H1 (cell line): ENCODE measurements around the gene NPAT. TPM values are rescaled to one million over a fixed set of nuclear protein-coding genes. Genes with fewer than 3 reads are reported as not detected.

Experiments used
- CTCF ChIA-PET: fragments of 300-600 bp; sonication (Branson Sonifier 250); formaldehyde crosslinking; loops from one replicate; lab custom pipeline; 2021; ENCODE audit not compliant: partially characterized antibody; lab: Charles Lee
- POLR2A ChIA-PET: fragments of 300-600 bp; sonication (Branson Sonifier 250); formaldehyde crosslinking; loops from one replicate; lab custom pipeline; 2021; ENCODE audit warnings: inconsistent platforms; ENCODE audit not compliant: partially characterized antibody; lab: Charles Lee
- DNase-seq, 2 experiments: peaks; one replicate each; pipeline versions ENCODE4 v3.0.0 to v3.0.0-alpha.2; 2010 to 2022; ENCODE audit warnings: low spot score in 2 of 2, low read depth in 1 of 2, mixed read lengths in 1 of 2
- FAIRE-seq: peaks from 2 replicates; lab custom pipeline; 2011; peaks lifted over from hg19 to GRCh38; lab: Jason Lieb, UNC
- H2AFZ ChIP-seq: 2 replicates; pipeline ENCODE4 v1.8.1; 2012; ENCODE audit warnings: low read length, inconsistent platforms
- H2AK5ac ChIP-seq: 2 replicates; pipeline ENCODE4 v1.6.1; 2013; ENCODE audit warnings: low read depth, low read length
- H2BK120ac ChIP-seq: replicated peaks from 2 replicates; pipeline ENCODE3; 2013; ENCODE audit warnings: low read depth, low read length, inconsistent platforms
- H2BK12ac ChIP-seq: 2 replicates; pipeline ENCODE4 v1.6.1; 2013; ENCODE audit warnings: low read depth, low read length
- H2BK15ac ChIP-seq: 2 replicates; pipeline ENCODE4 v1.6.1; 2013; ENCODE audit warnings: low read length
- H2BK20ac ChIP-seq: 2 replicates; pipeline ENCODE4 v1.6.1; 2013; ENCODE audit warnings: low read length
- H2BK5ac ChIP-seq: 2 replicates; pipeline ENCODE4 v1.6.1; 2013; ENCODE audit warnings: low read depth, low read length
- H3K14ac ChIP-seq: 2 replicates; pipeline ENCODE4 v1.6.1; 2013; ENCODE audit warnings: inconsistent platforms; ENCODE audit not compliant: insufficient read length
- H3K18ac ChIP-seq: 2 replicates; pipeline ENCODE4 v1.6.1; 2013; ENCODE audit warnings: low read length; ENCODE audit errors: extremely low read depth
- H3K23ac ChIP-seq: 2 replicates; pipeline ENCODE4 v1.6.1; 2013; ENCODE audit warnings: inconsistent platforms; ENCODE audit not compliant: insufficient read length
- H3K23me2 ChIP-seq: 2 replicates; pipeline ENCODE4 v1.6.1; 2013; ENCODE audit warnings: low read depth, low read length
- H3K27ac ChIP-seq: 2 replicates; pipeline ENCODE4 v1.6.1; 2011; ENCODE audit warnings: low read depth, low read length, inconsistent platforms
- H3K27me3 ChIP-seq, 4 experiments: replicated peaks in 1 of 4; 1 replicate in 1 of 4; 2 replicates in 3 of 4; pipeline versions ENCODE4 v1.6.1 to v1.8.1; 2011 to 2013; ENCODE audit warnings: low read length in 3 of 4, mild to moderate bottlenecking in 3 of 4, inconsistent platforms in 2 of 4, mixed read lengths in 2 of 4, moderate library complexity in 1 of 4; ENCODE audit not compliant: control insufficient read depth in 3 of 4, insufficient read depth in 3 of 4; ENCODE audit errors: extremely low read depth in 1 of 4
- H3K36me3 ChIP-seq, 4 experiments: 2 replicates each; pipeline versions ENCODE4 v1.6.1 to v1.8.1; 2011 to 2013; ENCODE audit warnings: mild to moderate bottlenecking in 4 of 4, low read length in 3 of 4, moderate library complexity in 2 of 4, control low read depth in 1 of 4, inconsistent platforms in 1 of 4; ENCODE audit not compliant: insufficient read depth in 4 of 4, control insufficient read depth in 2 of 4
- H3K4ac ChIP-seq: replicated peaks from 2 replicates; pipeline ENCODE3; 2013; ENCODE audit warnings: low read length, low read depth, mixed read lengths, inconsistent platforms; ENCODE audit not compliant: insufficient read length
- H3K4me1 ChIP-seq, 4 experiments: replicated peaks in 1 of 4; 1 replicate in 1 of 4; 2 replicates in 3 of 4; pipeline versions ENCODE4 v1.6.1 to v1.8.1; 2011 to 2013; ENCODE audit warnings: low read length in 3 of 4, inconsistent platforms in 2 of 4, mixed read lengths in 1 of 4; ENCODE audit not compliant: insufficient read depth in 4 of 4, control insufficient read depth in 3 of 4
- H3K4me2 ChIP-seq, 2 experiments: 2 replicates each; pipeline versions ENCODE4 v1.6.1 to v1.8.1; 2011 to 2013; ENCODE audit warnings: low read depth in 2 of 2, low read length in 2 of 2, control low read depth in 1 of 2, inconsistent platforms in 1 of 2, mild to moderate bottlenecking in 1 of 2; ENCODE audit not compliant: insufficient read depth in 1 of 2
- H3K4me3 ChIP-seq, 4 experiments: fragments of 200-600, 300-600 bp in 1 of 4; sonication (generic), shearing (Covaris generic), sonication (Bioruptor Twin) in 1 of 4; 2 replicates each; pipeline versions ENCODE4 v1.5.1 to v1.8.1; 2011 to 2016; ENCODE audit warnings: low read length in 4 of 4, low read depth in 3 of 4, control low read depth in 2 of 4, inconsistent platforms in 2 of 4, mild to moderate bottlenecking in 2 of 4, mixed read lengths in 1 of 4, moderate library complexity in 1 of 4; ENCODE audit not compliant: insufficient read depth in 2 of 4; ENCODE audit errors: extremely low read depth in 1 of 4
- H3K56ac ChIP-seq: replicated peaks from 2 replicates; pipeline ENCODE3; 2013; ENCODE audit warnings: low read depth, mild to moderate bottlenecking, mixed read lengths, low read length, inconsistent platforms; ENCODE audit not compliant: insufficient read length
- H3K79me1 ChIP-seq: 2 replicates; pipeline ENCODE4 v1.6.1; 2013; ENCODE audit warnings: low read depth, low read length, control low read depth
- H3K79me2 ChIP-seq, 2 experiments: 2 replicates each; pipeline versions ENCODE4 v1.6.1 to v1.8.1; 2012 to 2013; ENCODE audit warnings: low read length in 2 of 2, mild to moderate bottlenecking in 2 of 2, inconsistent platforms in 1 of 2; ENCODE audit not compliant: insufficient read depth in 2 of 2, control insufficient read depth in 1 of 2
- H3K9ac ChIP-seq, 4 experiments: replicated peaks in 1 of 4; 1 replicate in 1 of 4; 2 replicates in 3 of 4; pipeline versions ENCODE4 v1.6.1 to v1.8.1; 2011 to 2013; ENCODE audit warnings: low read depth in 3 of 4, low read length in 3 of 4, control low read depth in 2 of 4, mild to moderate bottlenecking in 2 of 4, moderate library complexity in 2 of 4, inconsistent platforms in 1 of 4; ENCODE audit errors: extremely low read depth in 1 of 4
- H3K9me3 ChIP-seq, 2 experiments: 2 replicates each; pipeline versions ENCODE4 v1.6.1 to v1.8.1; 2012 to 2013; ENCODE audit warnings: mild to moderate bottlenecking in 2 of 2, moderate library complexity in 2 of 2, control low read depth in 1 of 2, inconsistent platforms in 1 of 2, low read depth in 1 of 2, low read length in 1 of 2, mixed read lengths in 1 of 2; ENCODE audit not compliant: insufficient read depth in 2 of 2
- H4K20me1 ChIP-seq, 2 experiments: replicated peaks in 1 of 2; 2 replicates each; pipeline versions ENCODE3 to v1.8.1; 2011 to 2013; ENCODE audit warnings: inconsistent platforms in 2 of 2, low read length in 2 of 2, mild to moderate bottlenecking in 1 of 2; ENCODE audit not compliant: insufficient read depth in 2 of 2, control insufficient read depth in 1 of 2
- H4K5ac ChIP-seq: 2 replicates; pipeline ENCODE4 v1.6.1; 2013; ENCODE audit warnings: low read length, low read depth, mixed read lengths, inconsistent platforms; ENCODE audit not compliant: insufficient read length
- H4K8ac ChIP-seq: 2 replicates; pipeline ENCODE4 v1.8.0; 2013; ENCODE audit warnings: mild to moderate bottlenecking, moderate library complexity, low read length, inconsistent platforms; ENCODE audit not compliant: insufficient read depth; ENCODE audit errors: extremely low read depth
- H4K91ac ChIP-seq: replicated peaks from 2 replicates; pipeline ENCODE3; 2013; ENCODE audit warnings: low read length, mixed read lengths, inconsistent platforms; ENCODE audit not compliant: insufficient read length
- BRCA1 ChIP-seq: IDR thresholded peaks from 2 replicates; pipeline ENCODE4 v1.6.1; 2012; ENCODE audit warnings: low read depth, low read length, improper control_type of control experiment
- CHD2 ChIP-seq: IDR thresholded peaks from 2 replicates; pipeline ENCODE4 v1.6.1; 2012; ENCODE audit warnings: low read length, improper control_type of control experiment
- EGR1 ChIP-seq: IDR thresholded peaks from 2 replicates; pipeline ENCODE4 v1.6.1; 2011; ENCODE audit warnings: low read depth, low read length, borderline replicate concordance
- JUN ChIP-seq: IDR thresholded peaks from 2 replicates; pipeline ENCODE4 v1.6.1; 2011; ENCODE audit warnings: low read depth, mild to moderate bottlenecking, improper control_type of control experiment, low read length
- JUND ChIP-seq: IDR thresholded peaks from 2 replicates; pipeline ENCODE4 v1.6.1; 2011; ENCODE audit warnings: mild to moderate bottlenecking, improper control_type of control experiment, low read length
- RBBP5 ChIP-seq: IDR thresholded peaks from 2 replicates; pipeline ENCODE4 v1.7.1; 2012; ENCODE audit warnings: low read depth, mild to moderate bottlenecking, inconsistent platforms, low read length, moderate library complexity, borderline replicate concordance
- RFX5 ChIP-seq: IDR thresholded peaks from 2 replicates; pipeline ENCODE4 v1.6.1; 2011; ENCODE audit warnings: low read depth, low read length, improper control_type of control experiment, borderline replicate concordance
- SP1 ChIP-seq: IDR thresholded peaks from 2 replicates; pipeline ENCODE4 v1.6.1; 2011; ENCODE audit warnings: low read depth, low read length
- SUZ12 ChIP-seq: fragments of 200-600 bp; sonication (generic); IDR thresholded peaks from 2 replicates; pipeline ENCODE4 v1.6.1; 2012; ENCODE audit warnings: mild to moderate bottlenecking, inconsistent platforms, low read length, moderate library complexity, mixed read lengths
- TCF12 ChIP-seq: IDR thresholded peaks from 2 replicates; pipeline ENCODE4 v1.6.1; 2011; ENCODE audit warnings: low read depth, mild to moderate bottlenecking, low read length
- WGBS, 2 experiments: shearing (Covaris generic) in 1 of 2; methylation state at CpG; one replicate each; pipeline versions ENCODE4 v1.1.6 to v1.1.7; 2013 to 2015; ENCODE audit warnings: low lambda C conversion rate in 2 of 2, mixed read lengths in 2 of 2, inconsistent platforms in 1 of 2, low coverage in 1 of 2, missing lambda C conversion rate in 1 of 2; ENCODE audit not compliant: insufficient replicate concordance in 2 of 2, insufficient coverage in 1 of 2, insufficient read length in 1 of 2; ENCODE audit errors: extremely low coverage in 1 of 2, missing lambda C conversion rate in 1 of 2; 5-methylcytosine and 5-hydroxymethylcytosine counted together
- polyA plus RNA-seq, 7 experiments: library from polyadenylated mRNA; depleted of rRNA in 3 of 7; stranded (reverse) in 5 of 7; unstranded in 2 of 7; fragments of >200 nt in 5 of 7; fragments of 200-250 nt in 2 of 7; gene quantifications; 1 replicate in 5 of 7; 2 replicates in 1 of 7; 4 replicates in 1 of 7; pipeline versions ENCODE4 v1.2.1 to v1.2.3, GENCODE V29; 2011 to 2013; ENCODE audit warnings: missing spikeins in 2 of 7, mixed read lengths in 2 of 7
- total RNA-seq: library from RNA; stranded (reverse); fragmentation: NEBNext Ultra II Directional; extraction: Animal tissue kit (Norgen Biotek cat#: 25700); gene quantifications from 2 replicates; pipeline ENCODE4 v1.2.1, GENCODE V29; 2021
- TF ChIP-seq, protein P1 (sequence below): IDR thresholded peaks from 2 replicates; pipeline ENCODE4 v1.6.1; 2011; ENCODE audit warnings: low read length, improper control_type of control experiment

Gene NPAT
- total and polyA plus RNA-seq, 2 of the 8 experiments (the other 6 are each of a cell fraction or from before 2014, with no cell fraction given): 4.6 to 23.4 TPM

DNA sequence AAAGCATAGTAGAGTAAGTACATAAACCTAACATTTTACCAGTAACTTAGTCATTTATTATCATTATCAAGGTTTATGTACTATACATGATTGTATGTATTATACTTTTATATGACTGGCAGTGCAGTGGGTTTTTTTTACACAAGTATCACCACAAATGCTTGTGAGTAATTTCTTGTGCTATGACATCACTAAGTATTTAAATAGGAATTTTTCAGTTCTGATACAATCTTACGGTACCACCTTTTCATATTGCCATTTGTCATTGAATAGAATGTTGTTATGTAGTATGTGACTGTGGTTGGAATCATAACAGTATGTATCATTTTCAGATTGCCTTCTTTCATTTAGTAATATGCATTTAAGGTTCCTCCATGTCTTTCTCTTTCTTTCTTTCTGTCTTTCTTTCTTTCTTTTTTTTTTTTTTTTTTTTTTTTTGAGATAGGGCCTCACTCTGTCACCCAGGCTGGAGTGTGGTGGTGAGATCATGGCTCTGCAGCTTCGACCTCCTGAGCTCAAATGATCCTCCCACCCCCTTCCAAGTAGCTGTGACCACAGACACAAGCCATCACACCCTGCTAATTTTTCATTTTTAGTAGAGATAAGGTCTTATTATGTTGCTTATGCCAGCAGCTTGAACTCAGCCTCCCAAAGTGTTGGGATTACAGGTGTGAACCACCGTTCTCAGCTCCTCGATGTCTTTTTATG is 19.0 kb upstream of the NPAT start:
- ChIA-PET POLR2A (interaction anchor here (0.9 to 1.5 kb wide), 2 partner anchors 10 to 12 kb away, joined by 3 to 4 read pairs; no protein-coding TSS in a partner anchor), CTCF (no interaction called here)
- H3K27me3 ChIP-seq: no peaks in the 10 kb centered on the region
- no peak overlapping the region for H2BK15ac ChIP-seq
- no peak overlapping the region for H2AFZ ChIP-seq
- no peaks in the 10 kb centered on the region for H3K23me2 ChIP-seq
- no peak overlapping the region for H3K9ac ChIP-seq
- no peak overlapping the region for H3K14ac ChIP-seq
- H4K20me1 ChIP-seq: no peaks in the 10 kb centered on the region
- no peak overlapping the region for H2BK5ac ChIP-seq
- H3K79me1 ChIP-seq: no peaks in the 10 kb centered on the region
- H2BK120ac ChIP-seq: no peak overlapping the region
- H3K9me3 ChIP-seq: no peaks in the 10 kb centered on the region
- H3K4ac ChIP-seq: no peak overlapping the region
- no peaks in the 10 kb centered on the region for H3K4me1 ChIP-seq
- no peak overlapping the region for H4K91ac ChIP-seq
- H3K79me2 ChIP-seq: no peaks in the 10 kb centered on the region
- no peak overlapping the region for H2BK20ac ChIP-seq
- no peak overlapping the region for H3K18ac ChIP-seq
- no peak overlapping the region for H3K56ac ChIP-seq
- DNase-seq (no peak), FAIRE-seq (no peak)
- H2BK12ac ChIP-seq: no peak overlapping the region
- no peak overlapping the region for H3K4me2 ChIP-seq
- H4K8ac ChIP-seq: no peak overlapping the region
- H3K36me3 ChIP-seq: peaks cover 0 to 27% (median 7%) of the 10 kb centered on the region in 4 experiments; a peak in 6 of 8 replicates
- no peak overlapping the region for H4K5ac ChIP-seq
- H3K23ac ChIP-seq: no peak overlapping the region
- 88% methylated on average over 4 of the region's 4 CpGs; no CpG with 5 or more reads in 1 of the 2 experiments for WGBS, 2 experiments
- no peak overlapping the region; the same call in 1 of the 2 replicates for H3K27ac ChIP-seq
- no peak overlapping the region for H2AK5ac ChIP-seq
- no peak overlapping the region for H3K4me3 ChIP-seq
- TF ChIP-seq CHD2 (no peak), RFX5 (no peak), RBBP5 (no peak), JUN (no peak), TCF12 (no peak), SP1 (no peak), SUZ12 (no peak), EGR1 (no peak), BRCA1 (no peak), JUND (no peak)
- TF ChIP-seq, protein P1, sequence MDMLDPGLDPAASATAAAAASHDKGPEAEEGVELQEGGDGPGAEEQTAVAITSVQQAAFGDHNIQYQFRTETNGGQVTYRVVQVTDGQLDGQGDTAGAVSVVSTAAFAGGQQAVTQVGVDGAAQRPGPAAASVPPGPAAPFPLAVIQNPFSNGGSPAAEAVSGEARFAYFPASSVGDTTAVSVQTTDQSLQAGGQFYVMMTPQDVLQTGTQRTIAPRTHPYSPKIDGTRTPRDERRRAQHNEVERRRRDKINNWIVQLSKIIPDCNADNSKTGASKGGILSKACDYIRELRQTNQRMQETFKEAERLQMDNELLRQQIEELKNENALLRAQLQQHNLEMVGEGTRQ: no peak
